ENCODE measurements around the gene BRF1. TPM values are rescaled to one million over a fixed set of nuclear protein-coding genes. Genes with fewer than 3 reads are reported as not detected.

Gene BRF1, protein sequence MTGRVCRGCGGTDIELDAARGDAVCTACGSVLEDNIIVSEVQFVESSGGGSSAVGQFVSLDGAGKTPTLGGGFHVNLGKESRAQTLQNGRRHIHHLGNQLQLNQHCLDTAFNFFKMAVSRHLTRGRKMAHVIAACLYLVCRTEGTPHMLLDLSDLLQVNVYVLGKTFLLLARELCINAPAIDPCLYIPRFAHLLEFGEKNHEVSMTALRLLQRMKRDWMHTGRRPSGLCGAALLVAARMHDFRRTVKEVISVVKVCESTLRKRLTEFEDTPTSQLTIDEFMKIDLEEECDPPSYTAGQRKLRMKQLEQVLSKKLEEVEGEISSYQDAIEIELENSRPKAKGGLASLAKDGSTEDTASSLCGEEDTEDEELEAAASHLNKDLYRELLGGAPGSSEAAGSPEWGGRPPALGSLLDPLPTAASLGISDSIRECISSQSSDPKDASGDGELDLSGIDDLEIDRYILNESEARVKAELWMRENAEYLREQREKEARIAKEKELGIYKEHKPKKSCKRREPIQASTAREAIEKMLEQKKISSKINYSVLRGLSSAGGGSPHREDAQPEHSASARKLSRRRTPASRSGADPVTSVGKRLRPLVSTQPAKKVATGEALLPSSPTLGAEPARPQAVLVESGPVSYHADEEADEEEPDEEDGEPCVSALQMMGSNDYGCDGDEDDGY
- total RNA-seq (2021) (41.8 and 48.0 TPM in 2 replicates), Bru-seq, nascent RNA (percentile 56 among the genes with signal in this experiment), BruChase-seq, experiment 1, labeled RNA remaining after a 2-hour chase (percentile 63 among the genes with signal in this experiment), BruChase-seq, experiment 2, labeled RNA remaining after a 6-hour chase (percentile 68 among the genes with signal in this experiment)
- long read RNA-seq, transcript BRF1-211 (18 exons, 3,358 nt), result major isoform, 11 of 47 reads
- long read RNA-seq, transcript BRF1-204 (14 exons, 3,579 nt), result minor isoform, 5 of 47 reads
- long read RNA-seq, partial matches to known transcripts, result 9 of 47 reads
- long read RNA-seq, other reads (novel, unspliced or antisense), result 21 of 47 reads

DNA sequence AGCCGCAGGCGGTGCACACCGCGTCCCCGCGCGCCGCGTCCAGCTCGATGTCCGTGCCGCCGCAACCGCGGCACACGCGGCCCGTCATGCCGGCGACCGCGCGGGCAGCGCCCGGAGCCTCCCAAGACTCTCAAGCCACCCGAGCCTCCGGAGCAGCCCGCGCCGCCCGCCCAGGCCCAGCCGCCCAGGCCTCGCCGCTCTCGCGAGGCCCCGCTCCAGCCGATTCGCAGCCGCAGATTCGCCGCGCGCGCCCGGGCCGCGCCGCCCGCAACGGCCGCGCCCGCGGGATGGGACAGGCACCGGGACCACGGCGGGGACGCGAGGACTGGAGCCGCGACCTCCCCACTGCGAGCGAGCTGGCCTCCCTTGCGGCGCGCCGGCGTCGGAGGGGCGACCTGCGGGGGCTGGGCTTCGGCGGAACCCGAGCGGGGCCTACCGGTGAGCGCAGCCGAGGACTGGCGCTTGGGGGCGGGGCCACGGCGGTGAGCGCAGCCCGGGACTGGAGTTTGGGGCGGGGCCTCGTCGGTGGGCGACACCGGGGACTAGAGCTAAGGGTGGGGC, at the start of gene BRF1:
Gene BRF1, minus strand, starts transcription at position 460 of the 561 bp plus-strand sequence. Its CDS starts 372 bp downstream, at position 88.
- peak; percentile 97 for DNase-seq (ENCODE audit: low spot score)
- ChIA-PET CTCF (interaction anchor here (0.6 to 1.5 kb wide), 2 partner anchors 14 to 1440 kb away, joined by 3 to 6 read pairs; partner anchors contain the start of gene PACS2), POLR2A (ENCODE audit: low non-redundant PET) (interaction anchor here (0.7 kb wide), 2 partner anchors 104 to 226 kb away, joined by 14 to 16 read pairs; no protein-coding TSS in a partner anchor)
- no TSS peak for BruUV-seq (replicated peaks)
- H3K27me3 ChIP-seq (replicated peaks; ENCODE audit: insufficient read depth, low read depth, low read length, poor library complexity), result no peaks in the 10 kb centered on the region
- TF ChIP-seq, protein P1, sequence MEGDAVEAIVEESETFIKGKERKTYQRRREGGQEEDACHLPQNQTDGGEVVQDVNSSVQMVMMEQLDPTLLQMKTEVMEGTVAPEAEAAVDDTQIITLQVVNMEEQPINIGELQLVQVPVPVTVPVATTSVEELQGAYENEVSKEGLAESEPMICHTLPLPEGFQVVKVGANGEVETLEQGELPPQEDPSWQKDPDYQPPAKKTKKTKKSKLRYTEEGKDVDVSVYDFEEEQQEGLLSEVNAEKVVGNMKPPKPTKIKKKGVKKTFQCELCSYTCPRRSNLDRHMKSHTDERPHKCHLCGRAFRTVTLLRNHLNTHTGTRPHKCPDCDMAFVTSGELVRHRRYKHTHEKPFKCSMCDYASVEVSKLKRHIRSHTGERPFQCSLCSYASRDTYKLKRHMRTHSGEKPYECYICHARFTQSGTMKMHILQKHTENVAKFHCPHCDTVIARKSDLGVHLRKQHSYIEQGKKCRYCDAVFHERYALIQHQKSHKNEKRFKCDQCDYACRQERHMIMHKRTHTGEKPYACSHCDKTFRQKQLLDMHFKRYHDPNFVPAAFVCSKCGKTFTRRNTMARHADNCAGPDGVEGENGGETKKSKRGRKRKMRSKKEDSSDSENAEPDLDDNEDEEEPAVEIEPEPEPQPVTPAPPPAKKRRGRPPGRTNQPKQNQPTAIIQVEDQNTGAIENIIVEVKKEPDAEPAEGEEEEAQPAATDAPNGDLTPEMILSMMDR (conservative IDR thresholded peaks at IDR 0.05; ENCODE audit: low read depth, low read length), result no peak
- no peak for TF ChIP-seq EZH2 (IDR thresholded peaks at IDR 0.05; ENCODE audit: borderline replicate concordance, low read depth, low read length, poor library complexity, severe bottlenecking)
- H3K9me3 ChIP-seq (ENCODE audit: low read depth, low read length, poor library complexity, severe bottlenecking), result no peaks in the 10 kb centered on the region
- no peaks in the 10 kb centered on the region for H3K4me1 ChIP-seq (ENCODE audit: insufficient read depth, low read length, poor library complexity, severe bottlenecking)
- intact Hi-C loops (cut with micrococcal nuclease; ENCODE audit: unreplicated experiment), result no loop called here
- no peaks in the 10 kb centered on the region for H3K36me3 ChIP-seq (ENCODE audit: insufficient read depth, low read length, poor library complexity, severe bottlenecking)
- H3K27ac ChIP-seq (ENCODE audit: low read depth, low read length, poor library complexity, severe bottlenecking), result peak within 1 kb of the TSS; percentile 91
- H3K4me3 ChIP-seq (ENCODE audit: low read depth, low read length, poor library complexity, severe bottlenecking), result peak within 1 kb of the TSS; percentile 88

DNA sequence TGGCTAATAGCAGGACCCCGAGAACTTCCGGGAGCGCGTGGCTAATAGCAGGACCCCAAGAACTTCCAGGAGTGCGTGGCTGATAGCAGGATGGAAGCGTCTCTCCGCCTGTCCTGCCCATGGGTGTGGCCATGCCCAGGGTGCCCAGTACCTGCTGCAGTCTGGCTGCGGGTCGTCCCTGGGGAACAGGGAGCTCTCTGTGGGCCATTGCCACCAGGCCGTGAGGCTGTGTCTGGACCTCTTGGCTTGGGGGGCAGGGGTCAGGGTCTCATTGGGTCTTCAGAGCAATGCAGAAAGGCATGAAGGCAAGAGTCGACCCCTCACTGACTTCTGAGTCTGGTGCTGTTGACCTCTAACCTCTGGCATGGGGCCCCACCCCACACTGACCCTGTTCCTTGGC, 49.2 kb upstream of the BRF1 start:
- DNase-seq (ENCODE audit: low spot score), result no peak
- CTCF ChIA-PET, result no interaction called here
- POLR2A ChIA-PET (ENCODE audit: low non-redundant PET), result no interaction called here
- intact Hi-C loops (cut with micrococcal nuclease; ENCODE audit: unreplicated experiment), result no loop called here
- Histone ChIP-seq H3K4me3 (ENCODE audit: low read depth, low read length, poor library complexity, severe bottlenecking) (no peak overlapping the region), H3K4me1 (ENCODE audit: insufficient read depth, low read length, poor library complexity, severe bottlenecking) (peaks cover 8% of the 10 kb centered on the region), H3K9me3 (ENCODE audit: low read depth, low read length, poor library complexity, severe bottlenecking) (no peaks in the 10 kb centered on the region), H3K27ac (ENCODE audit: low read depth, low read length, poor library complexity, severe bottlenecking) (no peak overlapping the region), H3K27me3 (replicated peaks; ENCODE audit: insufficient read depth, low read depth, low read length, poor library complexity) (no peaks in the 10 kb centered on the region), H3K36me3 (ENCODE audit: insufficient read depth, low read length, poor library complexity, severe bottlenecking) (no peaks in the 10 kb centered on the region)
- BruUV-seq (replicated peaks), result no TSS peak
- TF ChIP-seq, protein P1 (conservative IDR thresholded peaks at IDR 0.05; ENCODE audit: low read depth, low read length), result no peak
- no peak for TF ChIP-seq EZH2 (IDR thresholded peaks at IDR 0.05; ENCODE audit: borderline replicate concordance, low read depth, low read length, poor library complexity, severe bottlenecking)

Data from A673 (cell line).